Measurements from ENCODE around the gene FREY1. TPM values are rescaled to one million over a fixed set of nuclear protein-coding genes. Genes with fewer than 3 reads are reported as not detected.

The FREY1 gene
- total and polyA plus RNA-seq, 2 of the 8 experiments (the other 6 are each of a cell fraction or from before 2014, with no cell fraction given), result 0.32 to 1.1 TPM

GRCh38 chr11:45896422-45896984 lies 10.6 kb downstream of the FREY1 start:
- no peaks in the 10 kb centered on the region for H3K79me2 ChIP-seq (ENCODE audit: control insufficient read depth in 1 of 2, insufficient read depth in 2 of 2, low read length in 2 of 2)
- H2BK12ac ChIP-seq (ENCODE audit: low read depth, low read length), result no peak overlapping the region
- no peak overlapping the region for H3K27ac ChIP-seq (ENCODE audit: low read depth, low read length)
- no peak overlapping the region for H2AK5ac ChIP-seq (ENCODE audit: low read depth, low read length)
- H4K5ac ChIP-seq (ENCODE audit: insufficient read length, low read depth, low read length), result no peak overlapping the region
- WGBS, 2 experiments (ENCODE audit: extremely low coverage in 1 of 2, insufficient coverage in 1 of 2, insufficient read length in 1 of 2, insufficient replicate concordance in 2 of 2, low coverage in 1 of 2, low lambda C conversion rate in 2 of 2, missing lambda C conversion rate in 1 of 2), result 28% methylated on average over 17 of the region's 19 CpGs; no CpG with 5 or more reads in 1 of the 2 experiments
- ChIA-PET CTCF (ENCODE audit: partially characterized antibody) (interaction anchor here (0.8 to 7.7 kb wide), 8 partner anchors 12 to 471 kb away, joined by 3 to 69 read pairs (median 3); no protein-coding TSS in a partner anchor), POLR2A (ENCODE audit: partially characterized antibody) (interaction anchor here (1.1 to 3.8 kb wide), 7 partner anchors 10 to 50 kb away, joined by 3 to 21 read pairs (median 4); partner anchors contain the start of genes CRY2, LARGE2 and PEX16)
- FAIRE-seq (no peak), DNase-seq (ENCODE audit: low read depth in 1 of 2, low spot score in 2 of 2) (peak in 1 of 2 experiments; percentile 84)
- peaks cover 8% of the 10 kb centered on the region for H3K23me2 ChIP-seq (ENCODE audit: low read depth, low read length)
- no peak overlapping the region for H3K9ac ChIP-seq (replicated peaks in 1 of 4; ENCODE audit: extremely low read depth in 1 of 4, low read depth in 3 of 4, low read length in 3 of 4)
- H3K4me1 ChIP-seq (replicated peaks in 1 of 4; ENCODE audit: control insufficient read depth in 3 of 4, insufficient read depth in 4 of 4, low read length in 3 of 4), result peaks cover 0 to 30% (median 22%) of the 10 kb centered on the region in 4 experiments; a peak in 6 of 7 replicates
- no peak overlapping the region for H2BK5ac ChIP-seq (ENCODE audit: low read depth, low read length)
- H2BK15ac ChIP-seq (ENCODE audit: low read length), result no peak overlapping the region
- H3K9me3 ChIP-seq (ENCODE audit: insufficient read depth in 2 of 2, low read depth in 1 of 2, low read length in 1 of 2), result no peaks in the 10 kb centered on the region
- H3K56ac ChIP-seq (replicated peaks; ENCODE audit: insufficient read length, low read depth, low read length), result no peak overlapping the region
- no peak overlapping the region for H4K91ac ChIP-seq (replicated peaks; ENCODE audit: insufficient read length, low read length)
- no peak overlapping the region for H2AFZ ChIP-seq (ENCODE audit: low read length)
- peaks cover 2% of the 10 kb centered on the region for H3K79me1 ChIP-seq (ENCODE audit: low read depth, low read length)
- H3K27me3 ChIP-seq (replicated peaks in 1 of 4; ENCODE audit: control insufficient read depth in 3 of 4, extremely low read depth in 1 of 4, insufficient read depth in 3 of 4, low read length in 3 of 4), result peaks cover 0 to 5% (median 2%) of the 10 kb centered on the region in 4 experiments; a peak in 1 of 7 replicates
- no peak overlapping the region for H2BK20ac ChIP-seq (ENCODE audit: low read length)
- H4K20me1 ChIP-seq (replicated peaks in 1 of 2; ENCODE audit: control insufficient read depth in 1 of 2, insufficient read depth in 2 of 2, low read length in 2 of 2), result peaks cover 9 to 15% of the 10 kb centered on the region in 2 experiments
- no peaks in the 10 kb centered on the region for H3K36me3 ChIP-seq (ENCODE audit: control insufficient read depth in 2 of 4, insufficient read depth in 4 of 4, low read length in 3 of 4)
- no peak overlapping the region for H3K4ac ChIP-seq (replicated peaks; ENCODE audit: insufficient read length, low read depth, low read length)
- H3K4me2 ChIP-seq (ENCODE audit: insufficient read depth in 1 of 2, low read depth in 2 of 2, low read length in 2 of 2), result peak overlapping the region; percentile 42 to 67; a peak in 3 of 4 replicates
- H2BK120ac ChIP-seq (replicated peaks; ENCODE audit: low read depth, low read length), result no peak overlapping the region
- H3K23ac ChIP-seq (ENCODE audit: insufficient read length), result no peak overlapping the region
- H3K18ac ChIP-seq (ENCODE audit: extremely low read depth, low read length), result no peak overlapping the region
- H3K14ac ChIP-seq (ENCODE audit: insufficient read length), result no peak overlapping the region
- no peak overlapping the region; the same call in 1 of the 2 replicates for H4K8ac ChIP-seq (ENCODE audit: extremely low read depth, insufficient read depth, low read length)
- peak overlapping the region in 1 of 4 experiments; percentile 42; a peak in 2 of 8 replicates for H3K4me3 ChIP-seq (ENCODE audit: extremely low read depth in 1 of 4, insufficient read depth in 2 of 4, low read depth in 3 of 4, low read length in 4 of 4)
- TF ChIP-seq RXRA (IDR thresholded peaks at IDR 0.05; ENCODE audit: insufficient read depth, low read depth, low read length), result no peak
- no peak for TF ChIP-seq CEBPB (IDR thresholded peaks at IDR 0.05; ENCODE audit: low read depth, low read length)
- TF ChIP-seq CTBP2 (IDR thresholded peaks at IDR 0.05; ENCODE audit: borderline replicate concordance, insufficient read depth, insufficient read length, low read length), result no peak
- TF ChIP-seq SP1 (IDR thresholded peaks at IDR 0.05; ENCODE audit: low read depth, low read length), result no peak
- peak; percentile 29; the same call in 1 of the 2 replicates for TF ChIP-seq TAF1 (IDR thresholded peaks at IDR 0.05; ENCODE audit: low read depth, low read length)
- TF ChIP-seq ATF2 (IDR thresholded peaks at IDR 0.05; ENCODE audit: low read length), result no peak
- no peak for TF ChIP-seq CHD1 (IDR thresholded peaks at IDR 0.05; ENCODE audit: low read depth, low read length)
- no peak for TF ChIP-seq SUZ12 (IDR thresholded peaks at IDR 0.05; ENCODE audit: low read length)
- TF ChIP-seq HDAC6 (IDR thresholded peaks at IDR 0.05; ENCODE audit: low read depth, low read length), result no peak
- TF ChIP-seq RBBP5 (IDR thresholded peaks at IDR 0.05; ENCODE audit: borderline replicate concordance, low read depth, low read length), result no peak
- TF ChIP-seq CBX8 (IDR thresholded peaks at IDR 0.05; ENCODE audit: borderline replicate concordance, low read depth, low read length), result no peak
